ENCODE data around the gene KRT78. TPM values are rescaled to one million over a fixed set of nuclear protein-coding genes. Genes with fewer than 3 reads are reported as not detected.

Gene KRT78
- total and polyA plus RNA-seq, 9 of the 15 experiments (the other 6 are each of a cell fraction or from before 2014, with no cell fraction given) = not detected

GRCh38 chr12:52873832-52874572 lies 25.2 kb upstream of the KRT78 start (continued):
- TF ChIP-seq CBX3 (IDR thresholded peaks at IDR 0.05; ENCODE audit: borderline replicate concordance in 1 of 2, low read length in 2 of 2) = peak in 1 of 2 experiments; percentile 45; a peak in 1 of 3 replicates
- TF ChIP-seq PREB (CRISPR knock-in tag; IDR thresholded peaks at IDR 0.05) = no peak
- TF ChIP-seq CEBPB (tag; IDR thresholded peaks at IDR 0.05) = no peak
- TF ChIP-seq HIVEP1 (CRISPR knock-in tag; IDR thresholded peaks at IDR 0.05) = 0 out of 2 replicates have a peak, but pooled peaks have one; percentile 43
- no peak for TF ChIP-seq ETV6 (IDR thresholded peaks at IDR 0.05; ENCODE audit: borderline replicate concordance in 1 of 2, low read depth in 2 of 2, low read length in 1 of 2)
- no peak for TF ChIP-seq ETV6 (CRISPR knock-in tag; IDR thresholded peaks at IDR 0.05; ENCODE audit: borderline replicate concordance)
- no peak for TF ChIP-seq ZBTB5 (IDR thresholded peaks at IDR 0.05)
- no peak for TF ChIP-seq MTF1 (CRISPR knock-in tag; IDR thresholded peaks at IDR 0.05; ENCODE audit: borderline replicate concordance)
- no peak for TF ChIP-seq LARP7 (IDR thresholded peaks at IDR 0.05)
- TF ChIP-seq EWSR1 (IDR thresholded peaks at IDR 0.05; ENCODE audit: borderline replicate concordance, low read depth, partially characterized antibody) = no peak
- TF ChIP-seq GTF2F1 (IDR thresholded peaks at IDR 0.05; ENCODE audit: low read depth, low read length) = no peak
- peak; percentile 82 for TF ChIP-seq CXXC5 (CRISPR knock-in tag; IDR thresholded peaks at IDR 0.05)
- no peak for TF ChIP-seq MIER1 (IDR thresholded peaks at IDR 0.05; ENCODE audit: low read depth)
- no peak for TF ChIP-seq ZNF124 (CRISPR knock-in tag; IDR thresholded peaks at IDR 0.05)
- TF ChIP-seq ZNF143 (CRISPR knock-in tag; IDR thresholded peaks at IDR 0.05) = no peak
- peak; percentile 83; the same call in 1 of the 2 replicates for TF ChIP-seq ZBTB9 (CRISPR knock-in tag; IDR thresholded peaks at IDR 0.05)
- no peak for TF ChIP-seq NFATC3 (IDR thresholded peaks at IDR 0.05)
- TF ChIP-seq ZFP91 (CRISPR knock-in tag; IDR thresholded peaks at IDR 0.05) = no peak
- no peak for TF ChIP-seq ZNF277 (CRISPR knock-in tag; IDR thresholded peaks at IDR 0.05; ENCODE audit: borderline replicate concordance)
- no peak for TF ChIP-seq CREBBP (IDR thresholded peaks at IDR 0.05; ENCODE audit: low read depth, low read length)
- TF ChIP-seq LCOR (CRISPR knock-in tag; IDR thresholded peaks at IDR 0.05) = no peak

Measured in K562 (cell line).